GM12891 (cell line): ENCODE data around the gene TTLL5.

ENCODE experiments used
- POLR2A ChIP-seq: IDR thresholded peaks from 2 replicates; pipeline ENCODE4 v1.6.1; 2011; ENCODE audit warnings: low read depth, low read length, control low read depth
- POLR2AphosphoS5 ChIP-seq: IDR thresholded peaks from 2 replicates; pipeline ENCODE4 v1.6.1; 2011; ENCODE audit warnings: low read depth, low read length, control low read depth
- POU2F2 ChIP-seq: IDR thresholded peaks from 2 replicates; pipeline ENCODE4 v1.6.1; 2011; ENCODE audit warnings: low read depth, mild to moderate bottlenecking, control low read depth, low read length, moderate library complexity

DNA sequence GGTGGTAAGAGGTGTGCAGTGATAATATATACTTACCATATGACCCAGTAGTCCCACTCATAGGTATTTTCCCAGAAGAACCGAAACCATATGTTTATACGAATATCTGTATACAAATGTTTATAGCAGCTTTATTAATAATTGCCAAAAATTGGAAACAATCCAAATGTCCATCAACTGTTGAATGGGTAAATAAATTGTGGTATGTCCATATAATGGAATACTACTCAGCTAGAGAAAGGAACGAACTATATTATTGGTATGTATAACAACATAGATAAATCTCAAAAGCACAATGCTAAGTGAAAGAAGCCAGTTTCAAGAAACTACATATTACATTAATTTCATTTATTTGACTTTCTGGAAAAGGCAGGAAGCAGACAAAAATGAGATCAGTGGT, 66.1 kb downstream of the TTLL5 start:
- no peak for TF ChIP-seq POLR2A
- no peak for TF ChIP-seq POLR2AphosphoS5
- no peak for TF ChIP-seq POU2F2
